GM12891 (cell line): Measurements from ENCODE around the gene CFAP97D2.

Experiments used
- POLR2A ChIP-seq: IDR thresholded peaks from 2 replicates; pipeline ENCODE4 v1.6.1; 2011; ENCODE audit warnings: low read depth, low read length, control low read depth
- POLR2AphosphoS5 ChIP-seq: IDR thresholded peaks from 2 replicates; pipeline ENCODE4 v1.6.1; 2011; ENCODE audit warnings: low read depth, low read length, control low read depth
- SPI1 ChIP-seq: IDR thresholded peaks from 2 replicates; pipeline ENCODE4 v1.6.1; 2011; ENCODE audit warnings: low read depth, low read length, control low read depth
- TAF1 ChIP-seq: IDR thresholded peaks from 2 replicates; pipeline ENCODE4 v1.6.1; 2011; ENCODE audit warnings: low read depth, low read length, control low read depth

- TF ChIP-seq POLR2A (no peak), SPI1 (no peak), POLR2AphosphoS5 (no peak), TAF1 (no peak)
Measured at GRCh38 chr13:114173745-114174144, 5.3 kb upstream of the CFAP97D2 start.
